ENCODE measurements around the gene C1orf105.

C1orf105 gene

DNA sequence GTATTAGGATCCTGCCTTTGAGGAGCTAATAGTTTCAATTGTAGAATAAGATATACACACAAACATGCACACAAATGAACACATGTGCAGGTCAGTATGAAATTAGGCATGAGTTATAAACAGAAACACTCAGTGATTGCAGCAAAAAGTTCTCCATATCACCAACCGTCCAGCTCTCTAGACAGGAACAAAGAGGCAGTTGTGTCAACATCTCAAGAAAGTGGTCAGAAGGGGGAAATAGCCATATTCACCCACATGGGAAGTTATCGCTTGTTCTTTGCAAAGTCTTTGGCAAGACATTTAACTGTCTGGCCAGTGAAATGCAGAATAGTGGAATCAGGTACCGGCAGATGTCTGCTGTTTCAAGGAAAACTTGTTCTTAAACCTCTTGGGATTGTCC is 52.8 kb downstream of the C1orf105 start:
- Histone ChIP-seq H3K4me3 (replicated peaks; ENCODE audit: low read depth, low read length) (no peak overlapping the region), H3K27me3 (replicated peaks; ENCODE audit: control insufficient read depth, insufficient read depth, low read length) (no peaks in the 10 kb centered on the region), H3K36me3 (ENCODE audit: control insufficient read depth, insufficient read depth, low read length) (no peaks in the 10 kb centered on the region)
- DNase-seq (ENCODE audit: extremely low read depth, insufficient read length) = no peak
- TF ChIP-seq CTCF (IDR thresholded peaks at IDR 0.05; ENCODE audit: insufficient read depth, low read length, poor library complexity, severe bottlenecking) = no peak

GRCh38 chr1:172473842-172474241 is 53.4 kb downstream of the C1orf105 start:
- Histone ChIP-seq H3K27me3 (replicated peaks; ENCODE audit: control insufficient read depth, insufficient read depth, low read length) (no peaks in the 10 kb centered on the region), H3K36me3 (ENCODE audit: control insufficient read depth, insufficient read depth, low read length) (no peaks in the 10 kb centered on the region), H3K4me3 (replicated peaks; ENCODE audit: low read depth, low read length) (no peak overlapping the region)
- DNase-seq (ENCODE audit: extremely low read depth, insufficient read length) = no peak
- TF ChIP-seq CTCF (IDR thresholded peaks at IDR 0.05; ENCODE audit: insufficient read depth, low read length, poor library complexity, severe bottlenecking) = no peak

DNA sequence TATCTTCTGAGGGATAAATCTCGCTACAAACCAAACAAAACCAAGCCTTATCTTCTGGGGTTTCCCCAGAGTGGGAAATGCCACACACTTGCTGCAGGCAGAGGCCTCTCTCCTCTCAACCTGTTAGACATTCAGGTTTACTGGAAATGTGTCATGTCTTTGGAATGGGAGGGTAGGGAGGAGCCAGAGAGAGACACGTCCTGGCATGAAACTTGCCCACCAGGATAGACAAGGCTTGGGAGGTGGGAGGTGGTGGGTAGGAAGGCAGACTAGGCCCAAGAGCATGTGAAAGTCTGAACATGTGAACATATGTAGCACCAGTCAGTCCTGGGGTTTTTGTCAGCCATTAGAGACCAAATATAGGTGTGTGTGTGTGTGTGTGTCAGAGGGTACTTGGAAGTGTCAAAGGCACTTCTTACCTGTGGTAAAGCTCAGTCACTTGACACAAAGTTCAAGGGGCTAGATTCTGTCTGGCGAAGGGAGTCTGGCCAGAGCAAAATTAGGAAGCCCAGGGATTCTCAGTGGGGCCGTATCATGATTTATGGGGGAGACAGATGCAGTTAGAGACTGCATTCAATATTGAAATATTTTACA is 55.8 kb downstream of the C1orf105 start:
- DNase-seq (ENCODE audit: extremely low read depth, insufficient read length) = no peak
- Histone ChIP-seq H3K27me3 (replicated peaks; ENCODE audit: control insufficient read depth, insufficient read depth, low read length) (no peaks in the 10 kb centered on the region), H3K36me3 (ENCODE audit: control insufficient read depth, insufficient read depth, low read length) (no peaks in the 10 kb centered on the region), H3K4me3 (replicated peaks; ENCODE audit: low read depth, low read length) (no peak overlapping the region)
- no peak for TF ChIP-seq CTCF (IDR thresholded peaks at IDR 0.05; ENCODE audit: insufficient read depth, low read length, poor library complexity, severe bottlenecking)

DNA sequence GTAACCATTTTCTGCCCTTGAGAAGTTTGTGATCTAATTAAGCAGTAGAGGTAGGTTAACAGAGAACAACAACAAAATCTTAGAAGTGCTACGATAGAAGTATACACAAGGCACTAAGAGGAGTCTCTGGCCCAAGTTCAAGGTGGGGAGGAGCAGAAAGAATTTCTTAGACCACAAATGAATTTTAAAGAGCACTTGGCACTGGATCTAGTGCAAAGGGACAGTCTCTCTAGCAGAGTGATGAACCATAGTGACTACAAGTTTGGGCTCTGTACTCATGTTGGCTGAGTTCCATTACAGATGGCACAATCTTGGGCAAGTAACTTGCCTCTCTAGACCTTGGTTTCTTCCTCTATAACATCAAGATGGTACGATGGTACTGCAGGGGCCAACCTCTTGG is 56.7 kb downstream of the C1orf105 start:
- TF ChIP-seq CTCF (IDR thresholded peaks at IDR 0.05; ENCODE audit: insufficient read depth, low read length, poor library complexity, severe bottlenecking) = no peak
- H3K36me3 ChIP-seq (ENCODE audit: control insufficient read depth, insufficient read depth, low read length) = no peaks in the 10 kb centered on the region
- no peaks in the 10 kb centered on the region for H3K27me3 ChIP-seq (replicated peaks; ENCODE audit: control insufficient read depth, insufficient read depth, low read length)
- DNase-seq (ENCODE audit: extremely low read depth, insufficient read length) = no peak
- H3K4me3 ChIP-seq (replicated peaks; ENCODE audit: low read depth, low read length) = no peak overlapping the region

DNA sequence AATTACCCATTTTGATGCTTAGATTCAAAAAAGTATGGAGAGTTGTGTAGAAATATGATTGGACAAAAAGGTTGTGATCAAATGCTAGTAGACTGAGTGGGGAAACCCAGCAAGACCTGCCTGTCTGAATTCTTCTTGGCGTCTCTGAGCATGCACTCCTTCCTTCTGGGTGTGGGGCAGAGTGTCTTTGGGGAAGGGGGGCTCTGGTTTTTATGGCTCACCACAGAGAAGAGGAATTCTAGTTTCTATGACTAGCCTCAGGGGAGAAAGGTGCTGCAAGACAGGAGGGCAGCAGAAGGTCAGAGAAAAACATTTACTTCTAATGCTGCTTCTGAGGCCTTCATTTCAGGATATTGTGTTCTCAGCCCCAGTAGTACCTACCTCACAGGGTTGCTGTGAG is 57.3 kb downstream of the C1orf105 start:
- Histone ChIP-seq H3K36me3 (ENCODE audit: control insufficient read depth, insufficient read depth, low read length) (no peaks in the 10 kb centered on the region), H3K4me3 (replicated peaks; ENCODE audit: low read depth, low read length) (no peak overlapping the region), H3K27me3 (replicated peaks; ENCODE audit: control insufficient read depth, insufficient read depth, low read length) (no peaks in the 10 kb centered on the region)
- TF ChIP-seq CTCF (IDR thresholded peaks at IDR 0.05; ENCODE audit: insufficient read depth, low read length, poor library complexity, severe bottlenecking) = no peak
- no peak for DNase-seq (ENCODE audit: extremely low read depth, insufficient read length)

GRCh38 chr1:172478485-172478884 is 58.0 kb downstream of the C1orf105 start:
- H3K4me3 ChIP-seq (replicated peaks; ENCODE audit: low read depth, low read length) = no peak overlapping the region
- no peaks in the 10 kb centered on the region for H3K36me3 ChIP-seq (ENCODE audit: control insufficient read depth, insufficient read depth, low read length)
- H3K27me3 ChIP-seq (replicated peaks; ENCODE audit: control insufficient read depth, insufficient read depth, low read length) = no peaks in the 10 kb centered on the region
- no peak for DNase-seq (ENCODE audit: extremely low read depth, insufficient read length)
- no peak for TF ChIP-seq CTCF (IDR thresholded peaks at IDR 0.05; ENCODE audit: insufficient read depth, low read length, poor library complexity, severe bottlenecking)
